BE2C (cell line): Measurements from ENCODE around the gene EREG.

Experiments
- DNase-seq: peaks from one replicate; pipeline ENCODE4 v3.0.0-alpha.2; 2020
- H3K27me3 ChIP-seq: fragments of 250-450 bp; sonication (Bioruptor Pico); 2 replicates; pipeline ENCODE4 v1.5.1; 2020; ENCODE audit warnings: mild to moderate bottlenecking
- H3K36me3 ChIP-seq: fragments of 250-450 bp; sonication (Bioruptor Pico); 2 replicates; pipeline ENCODE4 v1.5.1; 2020; ENCODE audit warnings: mild to moderate bottlenecking
- H3K4me1 ChIP-seq: fragments of 250-450 bp; sonication (Bioruptor Pico); 2 replicates; pipeline ENCODE4 v1.5.1; 2020
- H3K4me3 ChIP-seq: 2 replicates; pipeline ENCODE4 v1.5.1; 2011; ENCODE audit warnings: low read depth, low read length
- H3K9me3 ChIP-seq: fragments of 250-450 bp; sonication (Bioruptor Pico); 2 replicates; pipeline ENCODE4 v1.5.1; 2020
- TF ChIP-seq, protein P1 (sequence below): IDR thresholded peaks from 2 replicates; pipeline ENCODE4 v1.5.1; 2012; ENCODE audit warnings: mild to moderate bottlenecking, low read depth, low read length

The EREG gene

DNA sequence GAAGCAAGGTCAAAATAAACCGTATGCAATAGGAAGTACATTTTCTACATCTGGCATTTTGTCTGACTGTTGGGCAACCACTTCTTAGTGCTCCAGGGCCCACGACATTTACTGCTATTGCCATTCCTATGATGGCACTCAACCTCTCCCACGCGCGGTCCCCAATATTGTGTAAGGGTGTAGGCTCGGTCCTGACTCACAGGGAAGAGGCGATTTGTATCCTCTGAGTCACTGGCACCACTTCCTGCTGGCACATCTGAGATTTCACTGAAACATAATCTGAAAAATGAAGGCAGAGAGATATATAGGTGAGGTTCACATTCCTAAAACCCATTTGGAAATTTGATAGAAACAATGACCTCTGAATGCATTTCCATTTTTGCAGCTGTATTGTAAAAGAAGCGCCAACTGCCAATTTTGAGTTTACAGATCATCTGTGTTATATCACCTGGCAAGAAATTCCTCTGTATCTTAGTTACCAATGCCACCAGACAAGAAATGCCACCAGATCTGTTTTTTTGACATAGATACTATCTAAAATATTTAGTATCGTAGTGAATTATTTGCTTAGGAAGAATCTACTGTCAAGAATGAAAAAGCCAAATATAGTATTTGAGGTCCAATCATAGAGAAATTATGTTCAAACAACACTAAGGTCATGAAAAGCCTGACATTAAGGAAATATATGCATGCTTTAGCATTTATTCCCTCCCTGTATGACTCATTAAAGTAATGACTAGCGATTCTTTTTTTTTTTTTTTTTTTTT is 9.8 kb downstream of the EREG start:
- Histone ChIP-seq H3K4me1 (no peaks in the 10 kb centered on the region), H3K4me3 (no peak overlapping the region)
- DNase-seq: no peak

GRCh38 chr4:74375824-74376426 is 11.0 kb downstream of the EREG start:
- no peak overlapping the region for H3K4me3 ChIP-seq
- H3K4me1 ChIP-seq: no peaks in the 10 kb centered on the region
- TF ChIP-seq, protein P1, sequence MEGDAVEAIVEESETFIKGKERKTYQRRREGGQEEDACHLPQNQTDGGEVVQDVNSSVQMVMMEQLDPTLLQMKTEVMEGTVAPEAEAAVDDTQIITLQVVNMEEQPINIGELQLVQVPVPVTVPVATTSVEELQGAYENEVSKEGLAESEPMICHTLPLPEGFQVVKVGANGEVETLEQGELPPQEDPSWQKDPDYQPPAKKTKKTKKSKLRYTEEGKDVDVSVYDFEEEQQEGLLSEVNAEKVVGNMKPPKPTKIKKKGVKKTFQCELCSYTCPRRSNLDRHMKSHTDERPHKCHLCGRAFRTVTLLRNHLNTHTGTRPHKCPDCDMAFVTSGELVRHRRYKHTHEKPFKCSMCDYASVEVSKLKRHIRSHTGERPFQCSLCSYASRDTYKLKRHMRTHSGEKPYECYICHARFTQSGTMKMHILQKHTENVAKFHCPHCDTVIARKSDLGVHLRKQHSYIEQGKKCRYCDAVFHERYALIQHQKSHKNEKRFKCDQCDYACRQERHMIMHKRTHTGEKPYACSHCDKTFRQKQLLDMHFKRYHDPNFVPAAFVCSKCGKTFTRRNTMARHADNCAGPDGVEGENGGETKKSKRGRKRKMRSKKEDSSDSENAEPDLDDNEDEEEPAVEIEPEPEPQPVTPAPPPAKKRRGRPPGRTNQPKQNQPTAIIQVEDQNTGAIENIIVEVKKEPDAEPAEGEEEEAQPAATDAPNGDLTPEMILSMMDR: no peak
- H3K9me3 ChIP-seq: no peaks in the 10 kb centered on the region
- H3K36me3 ChIP-seq: no peaks in the 10 kb centered on the region
- peaks cover 16% of the 10 kb centered on the region for H3K27me3 ChIP-seq
- no peak for DNase-seq

More for the DNA sequence above, 9.8 kb downstream of the EREG start:
- TF ChIP-seq, protein P1: no peak
- H3K9me3 ChIP-seq: no peaks in the 10 kb centered on the region
- no peaks in the 10 kb centered on the region for H3K36me3 ChIP-seq
- H3K27me3 ChIP-seq: peaks cover 16% of the 10 kb centered on the region

DNA sequence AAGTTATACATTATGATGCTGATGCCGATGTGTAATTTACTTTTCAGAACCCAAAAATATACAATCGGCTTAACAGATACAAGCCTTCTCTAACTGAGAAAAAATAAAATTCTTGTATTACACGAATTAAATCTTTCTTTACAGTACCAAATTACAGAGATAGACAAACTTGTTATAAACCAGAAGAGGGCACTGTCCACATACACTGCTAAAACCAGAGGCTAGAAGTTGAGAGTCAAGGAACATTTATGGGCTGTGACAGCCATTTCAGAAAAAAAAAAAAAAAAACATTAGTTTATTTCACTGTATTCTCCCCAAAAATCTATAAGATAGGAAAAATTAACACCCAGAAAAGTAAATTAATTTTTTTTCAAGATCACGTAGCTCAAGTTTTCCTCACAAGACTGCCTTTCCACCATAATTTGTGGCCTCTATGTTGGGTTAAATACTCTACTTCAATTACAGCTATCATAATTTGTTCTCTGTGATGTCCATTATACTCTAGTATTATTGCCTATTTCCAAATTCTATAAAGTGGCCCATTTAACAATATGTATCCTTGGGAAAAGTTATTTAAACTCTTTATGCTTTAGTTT is 12.0 kb downstream of the EREG start:
- TF ChIP-seq, protein P1: peak; percentile 52
- Histone ChIP-seq H3K4me3 (no peak overlapping the region), H3K4me1 (no peaks in the 10 kb centered on the region), H3K9me3 (no peaks in the 10 kb centered on the region), H3K36me3 (no peaks in the 10 kb centered on the region), H3K27me3 (peaks cover 16% of the 10 kb centered on the region)
- DNase-seq: no peak

DNA sequence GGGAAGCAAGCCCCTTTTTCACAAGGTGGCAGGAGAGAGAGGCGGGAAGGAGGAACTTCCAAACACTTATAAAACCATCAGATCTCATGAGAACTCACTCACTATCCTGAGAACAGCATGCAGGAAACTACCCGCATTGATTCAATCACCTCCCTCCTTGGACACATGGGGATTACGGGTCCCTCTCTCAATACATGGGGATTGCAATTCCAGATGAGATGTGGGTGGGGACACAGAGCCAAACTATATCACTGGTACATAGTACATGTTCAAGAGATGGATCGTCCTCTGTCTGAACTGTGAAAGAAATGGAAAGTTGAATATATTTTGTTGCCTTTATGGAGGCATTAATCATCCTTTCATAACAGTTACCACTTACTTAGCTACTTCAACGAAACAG is 12.8 kb downstream of the EREG start:
- Histone ChIP-seq H3K36me3 (no peaks in the 10 kb centered on the region), H3K27me3 (peaks cover 16% of the 10 kb centered on the region), H3K9me3 (no peaks in the 10 kb centered on the region), H3K4me1 (no peaks in the 10 kb centered on the region), H3K4me3 (no peak overlapping the region)
- DNase-seq: no peak
- TF ChIP-seq, protein P1: no peak

- no peak overlapping the region for H3K4me3 ChIP-seq
- H3K9me3 ChIP-seq: no peaks in the 10 kb centered on the region
- H3K27me3 ChIP-seq: peaks cover 16% of the 10 kb centered on the region
- no peak for DNase-seq
- TF ChIP-seq, protein P1: no peak
- no peaks in the 10 kb centered on the region for H3K36me3 ChIP-seq
- no peaks in the 10 kb centered on the region for H3K4me1 ChIP-seq
Observed at GRCh38 chr4:74378573-74378972, 13.6 kb downstream of the EREG start.

- TF ChIP-seq, protein P1: no peak
- no peaks in the 10 kb centered on the region for H3K36me3 ChIP-seq
- no peaks in the 10 kb centered on the region for H3K9me3 ChIP-seq
- no peak for DNase-seq
- H3K4me3 ChIP-seq: no peak overlapping the region
- peaks cover 11% of the 10 kb centered on the region for H3K27me3 ChIP-seq
- no peaks in the 10 kb centered on the region for H3K4me1 ChIP-seq
Observed at GRCh38 chr4:74379912-74380311, 15.0 kb downstream of the EREG start.
